Measurements from ENCODE around the gene GNAI1.

Gene GNAI1

GRCh38 chr7:80134536-80135308 lies at the start of gene GNAI1:
Gene GNAI1 (plus strand): TSS chr7:80134831. CDS start chr7:80135161, 330 bp downstream.
- peak within 1 kb of the TSS; percentile 88 to 92 for H3K4me3 ChIP-seq (ENCODE audit: low read length in 2 of 2)
- no peaks in the 10 kb centered on the region for H3K9me3 ChIP-seq (ENCODE audit: control insufficient read depth in 2 of 2, low read length in 2 of 2)
- H3K27ac ChIP-seq (ENCODE audit: low read length): peak within 1 kb of the TSS; percentile 84
- no peaks in the 10 kb centered on the region for H3K27me3 ChIP-seq (ENCODE audit: control insufficient read depth in 1 of 2, insufficient read depth in 2 of 2, low read length in 2 of 2)
- H3K36me3 ChIP-seq (ENCODE audit: control insufficient read depth in 2 of 2, insufficient read depth in 2 of 2, low read length in 2 of 2): no peaks in the 10 kb centered on the region
- H3K9ac ChIP-seq (ENCODE audit: low read length in 2 of 2): peak within 1 kb of the TSS; percentile 68 to 83
- H3K4me1 ChIP-seq (ENCODE audit: control insufficient read depth, insufficient read depth, low read length): no peaks in the 10 kb centered on the region

GRCh38 chr7:80087051-80087770 lies 47.4 kb upstream of the GNAI1 start:
- Histone ChIP-seq H3K9ac (ENCODE audit: low read length in 2 of 2) (no peak overlapping the region), H3K27ac (ENCODE audit: low read length) (no peak overlapping the region), H3K4me3 (ENCODE audit: low read length in 2 of 2) (peak overlapping the region in 1 of 2 donors; percentile 9)

GRCh38 chr7:80087771-80088170 lies 46.9 kb upstream of the GNAI1 start:
- Histone ChIP-seq H3K9me3 (ENCODE audit: control insufficient read depth in 2 of 2, low read length in 2 of 2) (no peaks in the 10 kb centered on the region), H3K4me1 (ENCODE audit: control insufficient read depth, insufficient read depth, low read length) (peaks cover 3% of the 10 kb centered on the region), H3K27me3 (ENCODE audit: control insufficient read depth in 1 of 2, insufficient read depth in 2 of 2, low read length in 2 of 2) (no peaks in the 10 kb centered on the region), H3K27ac (ENCODE audit: low read length) (no peak overlapping the region), H3K4me3 (ENCODE audit: low read length in 2 of 2) (peak overlapping the region in 1 of 2 donors; percentile 9), H3K9ac (ENCODE audit: low read length in 2 of 2) (no peak overlapping the region), H3K36me3 (ENCODE audit: control insufficient read depth in 2 of 2, insufficient read depth in 2 of 2, low read length in 2 of 2) (no peaks in the 10 kb centered on the region)

More at GRCh38 chr7:80087051-80087770, 47.4 kb upstream of the GNAI1 start:
- Histone ChIP-seq H3K9me3 (ENCODE audit: control insufficient read depth in 2 of 2, low read length in 2 of 2) (no peaks in the 10 kb centered on the region), H3K36me3 (ENCODE audit: control insufficient read depth in 2 of 2, insufficient read depth in 2 of 2, low read length in 2 of 2) (no peaks in the 10 kb centered on the region), H3K27me3 (ENCODE audit: control insufficient read depth in 1 of 2, insufficient read depth in 2 of 2, low read length in 2 of 2) (no peaks in the 10 kb centered on the region), H3K4me1 (ENCODE audit: control insufficient read depth, insufficient read depth, low read length) (peaks cover 3% of the 10 kb centered on the region)

GRCh38 chr7:80088705-80089104 lies 45.9 kb upstream of the GNAI1 start:
- H3K4me3 ChIP-seq (ENCODE audit: low read length in 2 of 2): no peak overlapping the region
- no peak overlapping the region for H3K9ac ChIP-seq (ENCODE audit: low read length in 2 of 2)
- H3K36me3 ChIP-seq (ENCODE audit: control insufficient read depth in 2 of 2, insufficient read depth in 2 of 2, low read length in 2 of 2): no peaks in the 10 kb centered on the region
- H3K27ac ChIP-seq (ENCODE audit: low read length): no peak overlapping the region
- no peaks in the 10 kb centered on the region for H3K9me3 ChIP-seq (ENCODE audit: control insufficient read depth in 2 of 2, low read length in 2 of 2)
- H3K4me1 ChIP-seq (ENCODE audit: control insufficient read depth, insufficient read depth, low read length): peaks cover 3% of the 10 kb centered on the region
- H3K27me3 ChIP-seq (ENCODE audit: control insufficient read depth in 1 of 2, insufficient read depth in 2 of 2, low read length in 2 of 2): no peaks in the 10 kb centered on the region

GRCh38 chr7:80089366-80089765 lies 45.3 kb upstream of the GNAI1 start:
- Histone ChIP-seq H3K4me1 (ENCODE audit: control insufficient read depth, insufficient read depth, low read length) (peaks cover 3% of the 10 kb centered on the region), H3K27ac (ENCODE audit: low read length) (no peak overlapping the region), H3K27me3 (ENCODE audit: control insufficient read depth in 1 of 2, insufficient read depth in 2 of 2, low read length in 2 of 2) (no peaks in the 10 kb centered on the region), H3K36me3 (ENCODE audit: control insufficient read depth in 2 of 2, insufficient read depth in 2 of 2, low read length in 2 of 2) (no peaks in the 10 kb centered on the region), H3K9me3 (ENCODE audit: control insufficient read depth in 2 of 2, low read length in 2 of 2) (no peaks in the 10 kb centered on the region), H3K9ac (ENCODE audit: low read length in 2 of 2) (no peak overlapping the region), H3K4me3 (ENCODE audit: low read length in 2 of 2) (no peak overlapping the region)

- H3K27me3 ChIP-seq (ENCODE audit: control insufficient read depth in 1 of 2, insufficient read depth in 2 of 2, low read length in 2 of 2): no peaks in the 10 kb centered on the region
- no peaks in the 10 kb centered on the region for H3K9me3 ChIP-seq (ENCODE audit: control insufficient read depth in 2 of 2, low read length in 2 of 2)
- H3K4me3 ChIP-seq (ENCODE audit: low read length in 2 of 2): no peak overlapping the region
- H3K27ac ChIP-seq (ENCODE audit: low read length): no peak overlapping the region
- no peak overlapping the region for H3K9ac ChIP-seq (ENCODE audit: low read length in 2 of 2)
- H3K4me1 ChIP-seq (ENCODE audit: control insufficient read depth, insufficient read depth, low read length): peaks cover 3% of the 10 kb centered on the region
- no peaks in the 10 kb centered on the region for H3K36me3 ChIP-seq (ENCODE audit: control insufficient read depth in 2 of 2, insufficient read depth in 2 of 2, low read length in 2 of 2)
Observed at GRCh38 chr7:80093349-80093748, 41.3 kb upstream of the GNAI1 start.

- H3K4me3 ChIP-seq (ENCODE audit: low read length in 2 of 2): no peak overlapping the region
- no peaks in the 10 kb centered on the region for H3K27me3 ChIP-seq (ENCODE audit: control insufficient read depth in 1 of 2, insufficient read depth in 2 of 2, low read length in 2 of 2)
- no peaks in the 10 kb centered on the region for H3K9me3 ChIP-seq (ENCODE audit: control insufficient read depth in 2 of 2, low read length in 2 of 2)
- no peak overlapping the region for H3K9ac ChIP-seq (ENCODE audit: low read length in 2 of 2)
- no peak overlapping the region for H3K27ac ChIP-seq (ENCODE audit: low read length)
- no peaks in the 10 kb centered on the region for H3K4me1 ChIP-seq (ENCODE audit: control insufficient read depth, insufficient read depth, low read length)
- H3K36me3 ChIP-seq (ENCODE audit: control insufficient read depth in 2 of 2, insufficient read depth in 2 of 2, low read length in 2 of 2): no peaks in the 10 kb centered on the region
Observed at GRCh38 chr7:80095545-80095944, 39.1 kb upstream of the GNAI1 start.

- Histone ChIP-seq H3K9ac (ENCODE audit: low read length in 2 of 2) (no peak overlapping the region), H3K4me1 (ENCODE audit: control insufficient read depth, insufficient read depth, low read length) (no peaks in the 10 kb centered on the region), H3K36me3 (ENCODE audit: control insufficient read depth in 2 of 2, insufficient read depth in 2 of 2, low read length in 2 of 2) (no peaks in the 10 kb centered on the region), H3K9me3 (ENCODE audit: control insufficient read depth in 2 of 2, low read length in 2 of 2) (no peaks in the 10 kb centered on the region), H3K4me3 (ENCODE audit: low read length in 2 of 2) (no peak overlapping the region), H3K27me3 (ENCODE audit: control insufficient read depth in 1 of 2, insufficient read depth in 2 of 2, low read length in 2 of 2) (no peaks in the 10 kb centered on the region), H3K27ac (ENCODE audit: low read length) (no peak overlapping the region)
Observed at GRCh38 chr7:80097756-80098155, 36.9 kb upstream of the GNAI1 start.

GRCh38 chr7:80098795-80099194 lies 35.8 kb upstream of the GNAI1 start:
- H3K4me3 ChIP-seq (ENCODE audit: low read length in 2 of 2): no peak overlapping the region
- H3K27me3 ChIP-seq (ENCODE audit: control insufficient read depth in 1 of 2, insufficient read depth in 2 of 2, low read length in 2 of 2): no peaks in the 10 kb centered on the region
- no peak overlapping the region for H3K9ac ChIP-seq (ENCODE audit: low read length in 2 of 2)

GRCh38 chr7:80100254-80100653 lies 34.4 kb upstream of the GNAI1 start:
- H3K9me3 ChIP-seq (ENCODE audit: control insufficient read depth in 2 of 2, low read length in 2 of 2): no peaks in the 10 kb centered on the region
- no peaks in the 10 kb centered on the region for H3K36me3 ChIP-seq (ENCODE audit: control insufficient read depth in 2 of 2, insufficient read depth in 2 of 2, low read length in 2 of 2)
- no peaks in the 10 kb centered on the region for H3K27me3 ChIP-seq (ENCODE audit: control insufficient read depth in 1 of 2, insufficient read depth in 2 of 2, low read length in 2 of 2)
- no peaks in the 10 kb centered on the region for H3K4me1 ChIP-seq (ENCODE audit: control insufficient read depth, insufficient read depth, low read length)
- H3K27ac ChIP-seq (ENCODE audit: low read length): no peak overlapping the region
- no peak overlapping the region for H3K9ac ChIP-seq (ENCODE audit: low read length in 2 of 2)
- H3K4me3 ChIP-seq (ENCODE audit: low read length in 2 of 2): no peak overlapping the region

More at GRCh38 chr7:80098795-80099194, 35.8 kb upstream of the GNAI1 start:
- no peaks in the 10 kb centered on the region for H3K9me3 ChIP-seq (ENCODE audit: control insufficient read depth in 2 of 2, low read length in 2 of 2)
- H3K36me3 ChIP-seq (ENCODE audit: control insufficient read depth in 2 of 2, insufficient read depth in 2 of 2, low read length in 2 of 2): no peaks in the 10 kb centered on the region
- H3K4me1 ChIP-seq (ENCODE audit: control insufficient read depth, insufficient read depth, low read length): no peaks in the 10 kb centered on the region
- no peak overlapping the region for H3K27ac ChIP-seq (ENCODE audit: low read length)

Measured in stomach smooth muscle (tissue), 2 donors.